Activated gamma-delta T cell treated with Interleukin-2 at 50 U/mL for 16 hours (primary cell): ENCODE results near the gene ULK4.
"Not testable (repeated sequence)": the region's sequence is repeated elsewhere in the genome, so short reads cannot be mapped to it uniquely, and the experiment has no call there.

Experiments used
- DNase-seq: peaks from one replicate; pipeline ENCODE4 v3.0.0-alpha.2; 2020

ULK4 gene

GRCh38 chr3:41863024-41863423, 98.9 kb downstream of the ULK4 start:
- no peak for DNase-seq

- DNase-seq, result not testable (repeated sequence)
Observed at GRCh38 chr3:41860489-41860888, 101.4 kb downstream of the ULK4 start.

DNA sequence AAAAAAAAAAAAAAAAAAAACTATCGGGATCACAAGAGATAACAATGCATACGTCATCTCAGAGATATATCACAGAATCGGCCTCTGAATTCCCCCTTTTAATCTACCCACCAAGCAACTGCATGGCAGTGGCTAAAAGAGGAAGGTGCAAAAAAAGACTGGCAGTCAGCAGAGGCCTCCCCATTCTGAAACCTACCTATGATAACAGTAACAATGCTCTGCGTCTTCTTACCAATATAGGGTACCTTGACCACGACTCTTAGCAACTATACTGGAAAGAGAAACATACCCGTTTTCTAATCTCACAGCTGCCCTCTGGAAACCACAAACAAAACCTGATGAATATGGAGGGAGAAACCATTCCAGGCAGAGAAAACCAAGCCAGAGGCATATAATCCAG, 106.9 kb downstream of the ULK4 start:
- no peak for DNase-seq

- DNase-seq, result no peak
Observed at GRCh38 chr3:41853540-41854196, 108.2 kb downstream of the ULK4 start.

GRCh38 chr3:41848753-41849574, 112.9 kb downstream of the ULK4 start:
- no peak for DNase-seq

- DNase-seq, result no peak
Observed at GRCh38 chr3:41847679-41848078, 114.2 kb downstream of the ULK4 start.

DNA sequence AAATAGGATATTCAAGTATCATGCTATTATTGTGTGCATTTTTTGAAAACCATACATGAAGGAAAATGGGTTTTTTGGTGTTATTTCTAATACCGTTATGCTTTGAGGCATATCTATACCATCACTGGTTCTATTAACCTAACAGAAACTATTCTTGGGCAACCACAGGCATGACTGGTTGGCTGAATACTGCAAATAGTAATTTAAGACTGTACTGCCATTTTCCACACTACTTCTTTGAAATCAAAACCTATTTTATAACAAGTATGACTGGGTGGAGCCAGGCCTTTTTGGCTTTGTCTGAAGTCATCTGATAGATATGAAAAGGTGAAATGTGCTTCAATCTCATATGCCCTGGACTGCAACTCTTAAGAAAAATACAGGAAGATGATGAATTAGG, 115.1 kb downstream of the ULK4 start:
- DNase-seq, result no peak

- no peak for DNase-seq
Observed at GRCh38 chr3:41845826-41846225, 116.1 kb downstream of the ULK4 start.

DNA sequence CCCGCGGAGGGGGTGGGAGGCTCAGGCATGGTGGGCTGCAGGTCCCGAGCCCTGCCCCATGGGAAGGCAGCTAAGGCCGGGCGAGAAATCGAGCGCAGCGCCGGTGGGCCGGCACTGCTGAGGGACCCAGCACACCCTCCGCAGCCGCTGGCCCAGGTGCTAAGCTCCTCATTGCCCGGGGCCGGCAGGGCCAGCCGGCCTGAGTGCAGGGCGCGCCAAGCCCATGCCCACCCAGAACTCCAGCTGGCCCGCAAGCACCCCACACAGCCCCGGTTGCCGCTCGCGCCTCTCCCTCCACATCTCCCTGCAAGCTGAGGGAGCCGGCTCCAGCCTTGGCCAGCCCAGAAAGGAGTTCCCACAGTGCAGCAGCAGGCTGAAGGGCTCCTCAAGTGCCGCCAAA, 117.6 kb downstream of the ULK4 start:
- not testable (repeated sequence) for DNase-seq

- DNase-seq, result not testable (repeated sequence)
Observed at GRCh38 chr3:41840936-41841668, 120.8 kb downstream of the ULK4 start.

- no peak for DNase-seq
Observed at GRCh38 chr3:41836360-41837134, 125.4 kb downstream of the ULK4 start.

- no peak for DNase-seq
Observed at GRCh38 chr3:41833628-41834027, 128.3 kb downstream of the ULK4 start.

- DNase-seq, result no peak
Observed at GRCh38 chr3:41819236-41819635, 142.7 kb downstream of the ULK4 start.

DNA sequence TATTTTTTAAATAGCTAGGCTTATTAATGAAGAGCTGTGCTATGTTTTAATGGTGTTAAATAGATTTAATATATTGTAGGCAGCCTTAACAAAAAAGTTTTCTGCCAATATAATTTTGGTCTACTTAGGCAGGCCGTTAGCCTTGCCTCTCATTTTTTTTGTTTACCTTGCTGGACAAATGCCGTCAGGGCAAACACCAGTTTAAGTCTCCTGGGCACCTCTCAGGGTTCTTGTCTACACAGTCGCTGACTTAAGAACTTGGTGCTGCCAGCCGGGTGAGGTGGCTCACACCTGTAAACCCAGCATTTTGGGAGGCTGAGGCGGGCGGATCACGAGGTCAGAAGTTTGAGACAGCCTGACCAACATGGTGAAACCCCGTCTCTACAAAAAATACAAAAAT, 153.3 kb downstream of the ULK4 start:
- no peak for DNase-seq

GRCh38 chr3:41808152-41808551, 153.8 kb downstream of the ULK4 start:
- no peak for DNase-seq

- no peak for DNase-seq
Observed at GRCh38 chr3:41794748-41795589, 166.9 kb downstream of the ULK4 start.

GRCh38 chr3:41792806-41793205, 169.1 kb downstream of the ULK4 start:
- no peak for DNase-seq

- no peak for DNase-seq
Observed at GRCh38 chr3:41769106-41769505, 192.8 kb downstream of the ULK4 start.

DNA sequence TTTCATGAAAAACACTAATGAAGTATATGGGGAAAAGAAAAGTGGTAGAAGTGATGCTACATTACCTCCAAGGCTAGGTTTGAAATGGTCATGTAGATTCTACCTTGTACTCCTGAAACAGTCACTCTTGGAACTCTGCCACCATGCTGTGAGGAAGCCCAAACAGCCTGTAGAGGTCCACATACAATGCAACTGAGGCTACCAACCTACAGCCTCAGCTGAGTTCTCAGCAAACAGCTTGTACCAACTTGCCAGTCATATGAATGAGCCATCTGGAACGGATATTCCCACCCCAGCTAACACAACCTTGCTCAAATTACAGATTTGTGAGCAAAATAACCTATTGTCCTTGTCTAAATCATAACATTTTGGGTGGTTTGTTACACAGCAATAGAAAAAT, 193.5 kb downstream of the ULK4 start:
- DNase-seq, result no peak

- DNase-seq, result not testable (repeated sequence)
Observed at GRCh38 chr3:41762867-41763266, 199.0 kb downstream of the ULK4 start.

DNA sequence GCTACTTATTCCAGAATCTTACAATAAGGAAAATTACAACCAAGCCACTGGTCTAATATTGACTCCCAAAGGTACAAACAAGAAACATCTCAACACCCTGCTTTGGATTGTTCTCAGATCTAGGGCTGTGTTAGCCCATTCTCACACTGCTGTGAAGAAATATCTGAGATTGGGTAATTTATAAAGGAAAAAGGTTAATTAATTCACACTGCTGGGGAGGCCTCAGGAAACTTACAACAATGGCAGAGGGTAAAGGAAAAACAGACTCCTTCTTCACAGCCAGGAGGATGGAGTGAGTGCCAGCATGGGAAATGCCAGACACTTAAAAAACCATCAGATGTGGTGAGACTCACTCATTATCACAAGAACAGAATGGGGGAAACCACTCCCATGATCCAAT, 208.3 kb downstream of the ULK4 start:
- no peak for DNase-seq

DNA sequence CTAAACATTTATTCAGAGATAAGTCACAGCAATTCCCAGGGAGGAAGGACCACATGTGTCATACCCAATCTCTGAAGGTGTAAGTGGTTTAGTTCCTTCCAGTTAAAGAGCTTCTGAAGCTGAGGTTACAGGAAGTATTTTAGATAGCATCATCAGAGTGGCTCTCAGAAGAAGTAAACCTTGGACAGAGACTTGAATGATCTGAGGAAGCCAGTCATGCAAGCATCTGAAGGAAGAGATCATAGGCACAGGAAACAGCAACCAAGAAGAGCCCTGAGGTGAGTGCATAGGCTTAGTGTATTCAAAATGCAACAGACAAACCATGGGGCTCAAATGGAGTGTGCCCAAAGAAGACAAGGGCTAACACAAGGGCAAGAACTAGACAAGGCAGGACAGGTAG, 210.3 kb downstream of the ULK4 start:
- DNase-seq, result no peak
